Pancreas (tissue), 10 donors: ENCODE measurements around the gene DDC. TPM values are rescaled to one million over a fixed set of nuclear protein-coding genes. Genes with fewer than 3 reads are reported as not detected.
"Not testable (repeated sequence)": the region's sequence is repeated elsewhere in the genome, so short reads cannot be mapped to it uniquely, and the experiment has no call there.

Experiments used
- ATAC-seq, 4 donors: fragments of 200-7000 bp; cut with Tn5 transposase; one replicate each; pipeline versions ENCODE4 v1.8.0 to v1.9.1; 2020; ENCODE audit warnings: mild to moderate bottlenecking in 4 of 4, moderate library complexity in 4 of 4
- DNase-seq, 6 donors: peaks; one replicate each; pipeline ENCODE4 v3.0.0-alpha.2; 2020
- FAIRE-seq: peaks from 2 replicates; lab custom pipeline; 2012; peaks lifted over from hg19 to GRCh38; lab: Jason Lieb, UNC
- H3K27ac ChIP-seq, 4 donors: fragments of 200-600 bp; sonication (generic); 1 replicate in 3 of 4; 2 replicates in 1 of 4; pipeline versions ENCODE4 v1.5.0 to v1.8.0; 2020
- H3K27me3 ChIP-seq, 4 donors: fragments of 200-600 bp; one replicate each; pipeline ENCODE4 v1.8.0; 2021
- H3K36me3 ChIP-seq, 3 donors: fragments of 200-600 bp; sonication (generic) in 1 of 3; one replicate each; pipeline versions ENCODE4 v1.5.0 to v1.8.0; 2020 to 2021
- H3K4me1 ChIP-seq, 3 donors: fragments of 200-600 bp; one replicate each; pipeline ENCODE4 v1.8.0; 2021
- H3K4me3 ChIP-seq, 4 donors: fragments of 200-600 bp; sonication (generic) in 2 of 4; one replicate each; pipeline versions ENCODE4 v1.5.0 to v1.8.0; 2020 to 2021
- H3K9me3 ChIP-seq, 4 donors: fragments of 200-600 bp; one replicate each; pipeline ENCODE4 v1.8.0; 2021
- CTCF ChIP-seq, 4 donors: fragments of 200-600 bp; sonication (generic) in 3 of 4; IDR thresholded peaks; one replicate each; pipeline versions ENCODE4 v1.5.0 to v1.8.0; 2021; ENCODE audit warnings: antibody characterized with exemption in 4 of 4
- WGBS, 2 donors: extraction: QIAGEN DNeasy Blood & Tissue Kit; methylation state at CpG; one replicate each; pipeline ENCODE4 v1.1.7; 2013; 5-methylcytosine and 5-hydroxymethylcytosine counted together
- intact Hi-C, 3 donors: fragments of 100-400 bp; cut with DNase I; formaldehyde crosslinking; loops; one replicate each; pipeline versions ENCODE4 v1.11.1 to v1.14.2; 2022
- polyA plus RNA-seq, 2 donors: library from polyadenylated mRNA; stranded (reverse); fragments of 200-250 nt; gene quantifications; one replicate each; pipeline ENCODE4 v1.2.3, GENCODE V29; 2013
- total RNA-seq, 6 donors: library from RNA; stranded (reverse); fragmentation: NEBNext Ultra II Directional in 4 of 6; extraction: Animal tissue kit (Norgen Biotek cat#: 25700) in 4 of 6; gene quantifications; one replicate each; pipeline versions ENCODE4 v1.2.1 to v1.2.4, GENCODE V29; 2021 to 2023
- donor health status: healthy with polysubstance abuse.
- donor health status: DM: no; HTN: no; CAD: no; lungs with moderate emphysema.
- donor health status: DM: no; HTN: no; CAD: no.
- donor health status: control.
- donor health status: control.
- donor health status: Bipolar disorder and iron deficiency.
- donor health status: DM: yes; HTN: yes; CAD: no.
- donor health status: DM: no; HTN: no; CAD: no.
- donor health status: DM: no; HTN: no; CAD: no.
- donor health status: DM: yes; HTN: yes; CAD: no.

Gene DDC
- total and polyA plus RNA-seq, 8 donors: 2.7 to 25.2 (median 12.0) TPM

DNA sequence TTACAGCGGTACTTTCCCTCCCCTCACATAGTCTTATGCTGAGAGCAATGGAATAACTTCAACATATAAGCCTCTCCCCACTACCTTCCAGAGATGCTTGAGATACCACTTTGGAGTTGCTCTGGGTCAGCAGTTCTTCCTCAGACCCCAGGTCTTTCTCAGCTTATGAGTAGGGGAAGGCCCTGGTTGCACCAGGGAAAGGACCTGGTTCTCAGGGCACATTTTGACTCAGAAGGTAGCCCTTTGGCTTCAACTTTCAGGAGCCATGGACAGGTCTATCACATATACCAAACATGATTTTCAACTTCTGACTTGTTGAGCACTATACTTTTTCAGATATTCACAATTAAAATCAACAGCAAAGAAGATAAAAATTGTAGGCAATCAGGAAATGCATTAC is 103.5 kb downstream of the DDC start:
- no peak for DNase-seq
- intact Hi-C loops: no loop called here
- ATAC-seq: no peak
- 98 to 100% methylated on average over 1 of the region's 1 CpG for WGBS, 2 donors
- peaks cover 0 to 1% (median 0%) of the 10 kb centered on the region in 3 donors for H3K4me1 ChIP-seq
- H3K4me3 ChIP-seq: no peak overlapping the region
- FAIRE-seq: no peak
- no peak overlapping the region for H3K27ac ChIP-seq
- H3K9me3 ChIP-seq: no peaks in the 10 kb centered on the region
- no peak for TF ChIP-seq CTCF (IDR thresholded peaks at IDR 0.05)
- H3K36me3 ChIP-seq: no peaks in the 10 kb centered on the region
- H3K27me3 ChIP-seq: no peaks in the 10 kb centered on the region

DNA sequence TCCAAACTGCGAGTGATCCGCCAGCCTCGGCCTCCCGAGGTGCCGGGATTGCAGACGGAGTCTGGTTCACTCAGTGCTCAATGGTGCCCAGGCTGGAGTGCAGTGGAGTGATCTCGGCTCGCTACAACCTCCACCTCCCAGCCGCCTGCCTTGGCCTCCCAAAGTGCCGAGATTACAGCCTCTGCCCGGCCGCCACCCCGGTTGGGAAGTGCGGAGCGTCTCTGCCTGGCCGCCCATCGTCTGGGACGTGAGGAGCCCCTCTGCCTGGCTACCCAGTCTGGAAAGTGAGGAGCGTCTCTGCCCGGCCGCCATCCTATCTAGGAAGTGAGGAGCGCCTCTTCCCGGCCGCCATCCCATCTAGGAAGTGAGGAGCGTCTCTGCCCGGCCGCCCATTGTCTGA is 106.0 kb downstream of the DDC start:
- DNase-seq, H3K4me3 ChIP-seq, H3K9me3 ChIP-seq, FAIRE-seq, H3K27me3 ChIP-seq, H3K4me1 ChIP-seq, ATAC-seq, intact Hi-C loops, H3K27ac ChIP-seq, H3K36me3 ChIP-seq: not testable (repeated sequence)
- WGBS, 2 donors: 96 to 98% methylated on average over 20 to 27 of the region's 27 CpGs

GRCh38 chr7:50458651-50459050 is 106.6 kb downstream of the DDC start:
- H3K9me3 ChIP-seq, H3K4me3 ChIP-seq, intact Hi-C loops, H3K27ac ChIP-seq, H3K36me3 ChIP-seq, H3K4me1 ChIP-seq, H3K27me3 ChIP-seq, DNase-seq, FAIRE-seq, ATAC-seq: not testable (repeated sequence)
- 100% methylated on average over 1 of the region's 4 CpGs; no CpG with 5 or more reads in 1 of the 2 donors for WGBS, 2 donors

GRCh38 chr7:50456371-50457123 is 108.7 kb downstream of the DDC start:
- peaks cover 0 to 7% (median 0%) of the 10 kb centered on the region in 3 donors for H3K4me1 ChIP-seq
- H3K36me3 ChIP-seq: no peaks in the 10 kb centered on the region
- intact Hi-C loops: no loop called here
- H3K9me3 ChIP-seq: no peaks in the 10 kb centered on the region
- no peak overlapping the region for H3K27ac ChIP-seq
- DNase-seq: no peak
- no peak for FAIRE-seq
- H3K4me3 ChIP-seq: no peak overlapping the region
- WGBS, 2 donors: 47 to 61% methylated on average over 3 of the region's 3 CpGs
- H3K27me3 ChIP-seq: no peaks in the 10 kb centered on the region
- no peak for TF ChIP-seq CTCF (IDR thresholded peaks at IDR 0.05)
- peak in 2 of 4 donors; percentile 46 to 51 for ATAC-seq

GRCh38 chr7:50455658-50456057 is 109.5 kb downstream of the DDC start:
- intact Hi-C loops: no loop called here
- no peak overlapping the region for H3K4me3 ChIP-seq
- no peak for FAIRE-seq
- H3K27ac ChIP-seq: no peak overlapping the region
- no peaks in the 10 kb centered on the region for H3K9me3 ChIP-seq
- ATAC-seq: no peak
- no peaks in the 10 kb centered on the region for H3K36me3 ChIP-seq
- no peak for DNase-seq
- peaks cover 0 to 7% (median 0%) of the 10 kb centered on the region in 3 donors for H3K4me1 ChIP-seq
- H3K27me3 ChIP-seq: no peaks in the 10 kb centered on the region
- TF ChIP-seq CTCF (IDR thresholded peaks at IDR 0.05): no peak

DNA sequence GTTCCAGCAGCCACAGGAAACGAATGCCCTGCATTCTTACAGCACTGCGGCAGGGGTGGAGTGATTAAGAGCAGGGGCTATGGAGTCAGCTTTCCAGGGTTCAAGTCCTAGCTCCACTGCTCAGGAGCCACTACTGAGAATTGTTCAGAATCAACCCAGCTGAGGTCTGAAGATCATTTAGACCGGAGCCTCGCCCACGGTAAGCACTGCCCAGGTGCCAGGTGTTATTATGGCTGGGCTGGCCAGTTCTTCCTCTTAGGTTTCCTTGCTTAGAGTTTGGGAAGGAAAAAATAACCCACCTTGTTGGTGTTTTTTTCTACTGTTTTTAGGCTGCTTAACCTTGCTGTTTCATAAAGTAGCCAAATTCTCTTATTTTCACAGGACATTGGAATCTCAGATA is 110.2 kb downstream of the DDC start:
- no peak for FAIRE-seq
- WGBS, 2 donors: 61 to 62% methylated on average over 5 of the region's 5 CpGs
- intact Hi-C loops: no loop called here

More for the DNA sequence above, 110.2 kb downstream of the DDC start:
- Histone ChIP-seq H3K4me1 (peaks cover 0 to 7% (median 0%) of the 10 kb centered on the region in 3 donors), H3K9me3 (no peaks in the 10 kb centered on the region), H3K4me3 (no peak overlapping the region), H3K27me3 (no peaks in the 10 kb centered on the region), H3K36me3 (no peaks in the 10 kb centered on the region), H3K27ac (no peak overlapping the region)
- TF ChIP-seq CTCF (IDR thresholded peaks at IDR 0.05): no peak
- ATAC-seq: no peak
- no peak for DNase-seq
